DOHH2 (cell line): Measurements from ENCODE around the gene FOXP4.

ENCODE experiments used
- CTCF ChIP-seq: fragments of 200-600 bp; sonication (generic); IDR thresholded peaks from one replicate; pipeline ENCODE4 v1.5.1; 2014; ENCODE audit warnings: antibody characterized with exemption, mild to moderate bottlenecking, low read depth, low read length; ENCODE audit not compliant: poor library complexity, severe bottlenecking
- EZH2phosphoT487 ChIP-seq: fragments of 200-600 bp; sonication (generic); IDR thresholded peaks from 2 replicates; pipeline ENCODE4 v1.6.1; 2017; ENCODE audit warnings: borderline replicate concordance, mild to moderate bottlenecking, antibody characterized with exemption, low read length, moderate library complexity, mixed read lengths

GRCh38 chr6:41580690-41581089, 34.5 kb downstream of the FOXP4 start:
- TF ChIP-seq CTCF = no peak
- no peak for TF ChIP-seq EZH2phosphoT487
